ENCODE results near the gene DUSP9.

DUSP9 gene

GRCh38 chrX:153640045-153640686 is 6.8 kb upstream of the DUSP9 start:
- H3K4me3 ChIP-seq (replicated peaks; ENCODE audit: low read depth, low read length), result no peak overlapping the region
- no peak for DNase-seq (ENCODE audit: low read depth)
- no peak for TF ChIP-seq CTCF (IDR thresholded peaks at IDR 0.05; ENCODE audit: low read length, missing control alignments)

GRCh38 chrX:153640736-153641575 is 6.0 kb upstream of the DUSP9 start:
- no peak for TF ChIP-seq CTCF (IDR thresholded peaks at IDR 0.05; ENCODE audit: low read length, missing control alignments)
- H3K4me3 ChIP-seq (replicated peaks; ENCODE audit: low read depth, low read length), result no peak overlapping the region
- DNase-seq (ENCODE audit: low read depth), result no peak

- no peak for DNase-seq (ENCODE audit: low read depth)
- H3K4me3 ChIP-seq (replicated peaks; ENCODE audit: low read depth, low read length), result no peak overlapping the region
Observed at GRCh38 chrX:153641627-153642026, 5.4 kb upstream of the DUSP9 start.

GRCh38 chrX:153642051-153642654 is 4.8 kb upstream of the DUSP9 start:
- TF ChIP-seq CTCF (IDR thresholded peaks at IDR 0.05; ENCODE audit: low read length, missing control alignments), result no peak
- H3K4me3 ChIP-seq (replicated peaks; ENCODE audit: low read depth, low read length), result no peak overlapping the region
- DNase-seq (ENCODE audit: low read depth), result no peak

More at GRCh38 chrX:153641627-153642026, 5.4 kb upstream of the DUSP9 start:
- no peak for TF ChIP-seq CTCF (IDR thresholded peaks at IDR 0.05; ENCODE audit: low read length, missing control alignments)

- no peak overlapping the region for H3K4me3 ChIP-seq (replicated peaks; ENCODE audit: low read depth, low read length)
- DNase-seq (ENCODE audit: low read depth), result no peak
- no peak for TF ChIP-seq CTCF (IDR thresholded peaks at IDR 0.05; ENCODE audit: low read length, missing control alignments)
Observed at GRCh38 chrX:153642655-153643430, 4.2 kb upstream of the DUSP9 start.

GRCh38 chrX:153643431-153644351 is 3.3 kb upstream of the DUSP9 start:
- no peak for TF ChIP-seq CTCF (IDR thresholded peaks at IDR 0.05; ENCODE audit: low read length, missing control alignments)
- no peak for DNase-seq (ENCODE audit: low read depth)
- no peak overlapping the region for H3K4me3 ChIP-seq (replicated peaks; ENCODE audit: low read depth, low read length)

Data from fibroblast of pulmonary artery (primary cell).